HepG2 (cell line): ENCODE measurements around the gene PHYH. TPM values are rescaled to one million over a fixed set of nuclear protein-coding genes. Genes with fewer than 3 reads are reported as not detected.

Source experiments
- ARNTL ChIP-seq: sonication (generic); formaldehyde crosslinking; IDR thresholded peaks from 2 replicates; pipeline ENCODE4 v1.4.0; 2020; ENCODE audit warnings: mild to moderate bottlenecking, missing genetic modification reagents
- GATAD2A ChIP-seq: IDR thresholded peaks from 2 replicates; pipeline ENCODE4 v1.6.1; 2016
- HNRNPK ChIP-seq: fragments of 200-400 bp; formaldehyde crosslinking; IDR thresholded peaks from 2 replicates; pipeline ENCODE4 v1.6.1; 2018; ENCODE audit warnings: low read length, low read depth, moderate library complexity, mild to moderate bottlenecking; ENCODE audit not compliant: poor library complexity, severe bottlenecking
- NFE2 ChIP-seq: sonication (generic); formaldehyde crosslinking; IDR thresholded peaks from 2 replicates; pipeline ENCODE4 v1.4.0; 2020; ENCODE audit warnings: missing genetic modification reagents
- NONO ChIP-seq, 2 experiments: fragments of 450-650 bp in 1 of 2; sonication (generic) in 1 of 2; formaldehyde crosslinking in 1 of 2; IDR thresholded peaks in 1 of 2; conservative IDR thresholded peaks in 1 of 2; 2 replicates each; pipeline versions ENCODE4 v1.6.1 to v1.8.0; 2017 to 2022; ENCODE audit warnings: mild to moderate bottlenecking in 1 of 2, missing genetic modification reagents in 1 of 2, moderate library complexity in 1 of 2
- PHF8 ChIP-seq: sonication (generic); formaldehyde crosslinking; IDR thresholded peaks from 2 replicates; pipeline ENCODE4 v1.5.0; 2020; ENCODE audit warnings: missing genetic modification reagents
- PITX1 ChIP-seq: sonication (generic); formaldehyde crosslinking; IDR thresholded peaks from 2 replicates; pipeline ENCODE4 v1.5.1; 2020; ENCODE audit warnings: mild to moderate bottlenecking, missing genetic modification reagents
- RBM22 ChIP-seq: fragments of 200-400 bp; formaldehyde crosslinking; optimal IDR thresholded peaks from 2 replicates; pipeline ENCODE3; 2017; ENCODE audit warnings: mild to moderate bottlenecking, low read length, moderate library complexity
- SKI ChIP-seq: fragments of 450-650 bp; IDR thresholded peaks from one replicate; pipeline ENCODE4 v1.6.1; 2018; ENCODE audit warnings: mild to moderate bottlenecking; ENCODE audit not compliant: partially characterized antibody
- ZFP41 ChIP-seq: sonication (generic); formaldehyde crosslinking; IDR thresholded peaks from 2 replicates; pipeline ENCODE4 v1.4.0; 2020; ENCODE audit warnings: mild to moderate bottlenecking, missing genetic modification reagents, borderline replicate concordance
- ZNF282 ChIP-seq: fragments of 450-650 bp; IDR thresholded peaks from 2 replicates; pipeline ENCODE4 v1.6.1; 2018; ENCODE audit not compliant: partially characterized antibody
- ZNF547 ChIP-seq: sonication (generic); formaldehyde crosslinking; IDR thresholded peaks from 2 replicates; pipeline ENCODE4 v1.5.1; 2020; ENCODE audit warnings: mild to moderate bottlenecking, missing genetic modification reagents
- ZNF792 ChIP-seq: IDR thresholded peaks from 2 replicates; pipeline ENCODE4 v1.6.1; 2016
- polyA plus RNA-seq, 8 experiments: library from polyadenylated mRNA; depleted of rRNA in 3 of 8; stranded (reverse) in 7 of 8; unstranded in 1 of 8; fragments of >200 nt; fragmentation: Illumina TruSeq in 4 of 8; extraction: Trizol in 4 of 8; gene quantifications; 2 replicates each; pipeline versions ENCODE4 v1.2.1 to v1.2.3, GENCODE V29; 2011 to 2016; ENCODE audit warnings: low read depth in 4 of 8, missing spikeins in 1 of 8, mixed read lengths in 1 of 8; ENCODE audit not compliant: insufficient read depth in 1 of 8
- total RNA-seq, 5 experiments: library from RNA; depleted of rRNA; stranded (reverse); fragments of >200 nt; fragmentation: Illumina TruSeq; extraction: Trizol; gene quantifications; 2 replicates each; pipeline ENCODE4 v1.2.3, GENCODE V29; 2016; ENCODE audit warnings: low read depth in 1 of 5
- TF ChIP-seq, protein P1 (sequence below): sonication (generic); formaldehyde crosslinking; IDR thresholded peaks from 2 replicates; pipeline ENCODE4 v1.4.0; 2020; ENCODE audit warnings: mild to moderate bottlenecking, missing genetic modification reagents, borderline replicate concordance
- TF ChIP-seq, protein P2 (sequence below): sonication (generic); formaldehyde crosslinking; IDR thresholded peaks from 2 replicates; pipeline ENCODE4 v1.4.0; 2020; ENCODE audit warnings: missing genetic modification reagents
- TF ChIP-seq, protein P3 (sequence below), 2 experiments: IDR thresholded peaks; 2 replicates each; pipeline ENCODE4 v1.6.1; 2011 to 2012; ENCODE audit warnings: low read length in 2 of 2, borderline replicate concordance in 1 of 2, low read depth in 1 of 2, mild to moderate bottlenecking in 1 of 2, moderate library complexity in 1 of 2
- TF ChIP-seq, protein P4 (sequence below): sonication (generic); formaldehyde crosslinking; IDR thresholded peaks from 2 replicates; pipeline ENCODE4 v1.4.0; 2020; ENCODE audit warnings: missing genetic modification reagents
- TF ChIP-seq, protein P5 (sequence below): sonication (generic); formaldehyde crosslinking; conservative IDR thresholded peaks from 2 replicates; pipeline ENCODE4 v1.4.0; 2020; ENCODE audit warnings: missing genetic modification reagents

The PHYH gene
- total and polyA plus RNA-seq, 2 of the 13 experiments (the other 11 are each of a cell fraction or from before 2014, with no cell fraction given): 27.2 to 34.5 TPM

DNA sequence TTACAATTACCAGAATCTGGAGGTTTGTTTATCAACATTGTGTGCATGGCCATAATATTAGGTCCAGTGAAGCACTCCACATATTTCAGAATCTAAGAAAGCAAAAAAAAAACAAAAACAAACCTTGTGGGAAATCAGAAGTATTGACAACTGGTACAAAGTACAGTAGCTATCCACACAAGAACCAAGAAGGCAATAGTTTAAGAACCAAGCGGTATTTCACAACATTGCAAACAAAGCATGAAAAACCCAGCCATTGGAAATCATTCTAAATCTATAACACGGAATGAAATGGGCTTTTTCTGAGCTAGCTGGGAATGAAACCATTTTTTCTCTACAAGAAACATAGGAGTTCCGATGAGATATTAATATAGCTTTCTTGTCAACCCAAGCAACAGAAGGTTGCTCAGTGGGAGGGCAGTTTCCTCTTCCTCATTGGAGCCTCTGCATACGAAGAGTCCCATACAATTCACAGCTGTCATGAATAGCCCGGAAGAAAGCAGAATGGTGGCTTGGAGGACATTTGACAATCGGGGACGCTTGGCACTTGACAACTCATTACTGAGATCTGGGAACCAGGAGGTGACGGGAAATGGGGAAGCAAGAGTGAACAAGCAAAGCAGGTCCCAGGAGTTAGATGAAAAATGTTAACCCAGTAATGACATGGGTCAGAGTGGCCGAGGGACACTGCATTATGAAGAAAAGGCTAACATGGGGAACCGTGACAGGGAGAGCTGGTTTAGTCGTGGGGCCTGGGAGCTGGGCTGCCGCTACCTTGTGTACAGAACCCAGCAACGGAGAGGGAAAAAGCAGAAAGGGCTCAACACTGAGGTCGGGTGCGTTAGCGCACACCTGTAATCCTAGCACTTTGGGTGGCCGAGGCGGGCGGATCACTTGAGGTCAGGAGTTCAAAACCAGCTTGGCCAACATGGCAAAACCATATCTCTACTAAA lies 7.8 kb downstream of the PHYH start (continued):
- TF ChIP-seq, protein P1, sequence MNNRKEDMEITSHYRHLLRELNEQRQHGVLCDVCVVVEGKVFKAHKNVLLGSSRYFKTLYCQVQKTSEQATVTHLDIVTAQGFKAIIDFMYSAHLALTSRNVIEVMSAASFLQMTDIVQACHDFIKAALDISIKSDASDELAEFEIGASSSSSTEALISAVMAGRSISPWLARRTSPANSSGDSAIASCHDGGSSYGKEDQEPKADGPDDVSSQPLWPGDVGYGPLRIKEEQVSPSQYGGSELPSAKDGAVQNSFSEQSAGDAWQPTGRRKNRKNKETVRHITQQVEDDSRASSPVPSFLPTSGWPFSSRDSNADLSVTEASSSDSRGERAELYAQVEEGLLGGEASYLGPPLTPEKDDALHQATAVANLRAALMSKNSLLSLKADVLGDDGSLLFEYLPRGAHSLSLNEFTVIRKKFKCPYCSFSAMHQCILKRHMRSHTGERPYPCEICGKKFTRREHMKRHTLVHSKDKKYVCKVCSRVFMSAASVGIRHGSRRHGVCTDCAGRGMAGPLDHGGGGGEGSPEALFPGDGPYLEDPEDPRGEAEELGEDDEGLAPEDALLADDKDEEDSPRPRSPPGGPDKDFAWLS (CRISPR knock-in tag): no peak
- no peak for TF ChIP-seq ARNTL (CRISPR knock-in tag)
- TF ChIP-seq SKI: no peak
- no peak; the same call in 1 of the 2 replicates for TF ChIP-seq ZNF792 (CRISPR knock-in tag)
- TF ChIP-seq, protein P2, sequence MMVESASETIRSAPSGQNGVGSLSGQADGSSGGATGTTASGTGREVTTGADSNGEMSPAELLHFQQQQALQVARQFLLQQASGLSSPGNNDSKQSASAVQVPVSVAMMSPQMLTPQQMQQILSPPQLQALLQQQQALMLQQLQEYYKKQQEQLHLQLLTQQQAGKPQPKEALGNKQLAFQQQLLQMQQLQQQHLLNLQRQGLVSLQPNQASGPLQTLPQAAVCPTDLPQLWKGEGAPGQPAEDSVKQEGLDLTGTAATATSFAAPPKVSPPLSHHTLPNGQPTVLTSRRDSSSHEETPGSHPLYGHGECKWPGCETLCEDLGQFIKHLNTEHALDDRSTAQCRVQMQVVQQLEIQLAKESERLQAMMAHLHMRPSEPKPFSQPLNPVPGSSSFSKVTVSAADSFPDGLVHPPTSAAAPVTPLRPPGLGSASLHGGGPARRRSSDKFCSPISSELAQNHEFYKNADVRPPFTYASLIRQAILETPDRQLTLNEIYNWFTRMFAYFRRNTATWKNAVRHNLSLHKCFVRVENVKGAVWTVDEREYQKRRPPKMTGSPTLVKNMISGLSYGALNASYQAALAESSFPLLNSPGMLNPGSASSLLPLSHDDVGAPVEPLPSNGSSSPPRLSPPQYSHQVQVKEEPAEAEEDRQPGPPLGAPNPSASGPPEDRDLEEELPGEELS: peak; percentile 59; the same call in 1 of the 2 replicates
- TF ChIP-seq ZFP41 (CRISPR knock-in tag): no peak
- no peak for TF ChIP-seq PHF8 (CRISPR knock-in tag)
- no peak for TF ChIP-seq HNRNPK
- TF ChIP-seq, protein P3, sequence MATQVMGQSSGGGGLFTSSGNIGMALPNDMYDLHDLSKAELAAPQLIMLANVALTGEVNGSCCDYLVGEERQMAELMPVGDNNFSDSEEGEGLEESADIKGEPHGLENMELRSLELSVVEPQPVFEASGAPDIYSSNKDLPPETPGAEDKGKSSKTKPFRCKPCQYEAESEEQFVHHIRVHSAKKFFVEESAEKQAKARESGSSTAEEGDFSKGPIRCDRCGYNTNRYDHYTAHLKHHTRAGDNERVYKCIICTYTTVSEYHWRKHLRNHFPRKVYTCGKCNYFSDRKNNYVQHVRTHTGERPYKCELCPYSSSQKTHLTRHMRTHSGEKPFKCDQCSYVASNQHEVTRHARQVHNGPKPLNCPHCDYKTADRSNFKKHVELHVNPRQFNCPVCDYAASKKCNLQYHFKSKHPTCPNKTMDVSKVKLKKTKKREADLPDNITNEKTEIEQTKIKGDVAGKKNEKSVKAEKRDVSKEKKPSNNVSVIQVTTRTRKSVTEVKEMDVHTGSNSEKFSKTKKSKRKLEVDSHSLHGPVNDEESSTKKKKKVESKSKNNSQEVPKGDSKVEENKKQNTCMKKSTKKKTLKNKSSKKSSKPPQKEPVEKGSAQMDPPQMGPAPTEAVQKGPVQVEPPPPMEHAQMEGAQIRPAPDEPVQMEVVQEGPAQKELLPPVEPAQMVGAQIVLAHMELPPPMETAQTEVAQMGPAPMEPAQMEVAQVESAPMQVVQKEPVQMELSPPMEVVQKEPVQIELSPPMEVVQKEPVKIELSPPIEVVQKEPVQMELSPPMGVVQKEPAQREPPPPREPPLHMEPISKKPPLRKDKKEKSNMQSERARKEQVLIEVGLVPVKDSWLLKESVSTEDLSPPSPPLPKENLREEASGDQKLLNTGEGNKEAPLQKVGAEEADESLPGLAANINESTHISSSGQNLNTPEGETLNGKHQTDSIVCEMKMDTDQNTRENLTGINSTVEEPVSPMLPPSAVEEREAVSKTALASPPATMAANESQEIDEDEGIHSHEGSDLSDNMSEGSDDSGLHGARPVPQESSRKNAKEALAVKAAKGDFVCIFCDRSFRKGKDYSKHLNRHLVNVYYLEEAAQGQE (IDR thresholded peaks at IDR 0.05; ENCODE audit: borderline replicate concordance in 1 of 2, low read depth in 1 of 2, low read length in 2 of 2): no peak
- TF ChIP-seq ZNF282: no peak
- TF ChIP-seq NONO (IDR thresholded peaks at IDR 0.05): no peak
- no peak for TF ChIP-seq NONO (CRISPR knock-in tag; conservative IDR thresholded peaks at IDR 0.05)
- TF ChIP-seq, protein P4, sequence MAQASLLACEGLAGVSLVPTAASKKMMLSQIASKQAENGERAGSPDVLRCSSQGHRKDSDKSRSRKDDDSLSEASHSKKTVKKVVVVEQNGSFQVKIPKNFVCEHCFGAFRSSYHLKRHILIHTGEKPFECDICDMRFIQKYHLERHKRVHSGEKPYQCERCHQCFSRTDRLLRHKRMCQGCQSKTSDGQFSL (CRISPR knock-in tag): no peak
- TF ChIP-seq ZNF547 (CRISPR knock-in tag): no peak
- no peak for TF ChIP-seq PITX1 (CRISPR knock-in tag)
- TF ChIP-seq RBM22: no peak
- TF ChIP-seq GATAD2A (CRISPR knock-in tag): peak; percentile 93
- TF ChIP-seq NFE2 (CRISPR knock-in tag): no peak
- TF ChIP-seq, protein P5, sequence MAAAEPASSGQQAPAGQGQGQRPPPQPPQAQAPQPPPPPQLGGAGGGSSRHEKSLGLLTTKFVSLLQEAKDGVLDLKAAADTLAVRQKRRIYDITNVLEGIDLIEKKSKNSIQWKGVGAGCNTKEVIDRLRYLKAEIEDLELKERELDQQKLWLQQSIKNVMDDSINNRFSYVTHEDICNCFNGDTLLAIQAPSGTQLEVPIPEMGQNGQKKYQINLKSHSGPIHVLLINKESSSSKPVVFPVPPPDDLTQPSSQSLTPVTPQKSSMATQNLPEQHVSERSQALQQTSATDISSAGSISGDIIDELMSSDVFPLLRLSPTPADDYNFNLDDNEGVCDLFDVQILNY (CRISPR knock-in tag): no peak
